ENCODE measurements around the gene PPM1H. TPM values are rescaled to one million over a fixed set of nuclear protein-coding genes. Genes with fewer than 3 reads are reported as not detected.

PPM1H gene
- total RNA-seq, 1 donor from 2014 or later = 21.6 TPM

GRCh38 chr12:62703011-62703380 lies 232.0 kb downstream of the PPM1H start:
- no peak for DNase-seq (ENCODE audit: low read depth)
- Histone ChIP-seq H3K27me3 (ENCODE audit: control insufficient read depth, insufficient read depth, low read length) (no peaks in the 10 kb centered on the region), H3K4me3 (ENCODE audit: low read depth, low read length) (no peak overlapping the region), H3K36me3 (ENCODE audit: control insufficient read depth, insufficient read depth, low read length) (no peaks in the 10 kb centered on the region)
- TF ChIP-seq CTCF (IDR thresholded peaks at IDR 0.05; ENCODE audit: insufficient read depth, low read length, poor library complexity, severe bottlenecking) = no peak

- H3K27me3 ChIP-seq (ENCODE audit: control insufficient read depth, insufficient read depth, low read length) = no peaks in the 10 kb centered on the region
- TF ChIP-seq CTCF (IDR thresholded peaks at IDR 0.05; ENCODE audit: insufficient read depth, low read length, poor library complexity, severe bottlenecking) = no peak
- H3K4me3 ChIP-seq (ENCODE audit: low read depth, low read length) = no peak overlapping the region
- no peak for DNase-seq (ENCODE audit: low read depth)
- H3K36me3 ChIP-seq (ENCODE audit: control insufficient read depth, insufficient read depth, low read length) = no peaks in the 10 kb centered on the region
Observed at GRCh38 chr12:62701492-62701891, 233.5 kb downstream of the PPM1H start.

- H3K4me3 ChIP-seq (ENCODE audit: low read depth, low read length) = no peak overlapping the region
- no peaks in the 10 kb centered on the region for H3K36me3 ChIP-seq (ENCODE audit: control insufficient read depth, insufficient read depth, low read length)
- no peak for TF ChIP-seq CTCF (IDR thresholded peaks at IDR 0.05; ENCODE audit: insufficient read depth, low read length, poor library complexity, severe bottlenecking)
- no peaks in the 10 kb centered on the region for H3K27me3 ChIP-seq (ENCODE audit: control insufficient read depth, insufficient read depth, low read length)
- DNase-seq (ENCODE audit: low read depth) = no peak
Observed at GRCh38 chr12:62700091-62700880, 234.7 kb downstream of the PPM1H start.

GRCh38 chr12:62698701-62699101 lies 236.2 kb downstream of the PPM1H start:
- TF ChIP-seq CTCF (IDR thresholded peaks at IDR 0.05; ENCODE audit: insufficient read depth, low read length, poor library complexity, severe bottlenecking) = no peak
- Histone ChIP-seq H3K27me3 (ENCODE audit: control insufficient read depth, insufficient read depth, low read length) (no peaks in the 10 kb centered on the region), H3K4me3 (ENCODE audit: low read depth, low read length) (no peak overlapping the region), H3K36me3 (ENCODE audit: control insufficient read depth, insufficient read depth, low read length) (no peaks in the 10 kb centered on the region)
- no peak for DNase-seq (ENCODE audit: low read depth)

GRCh38 chr12:62697893-62698292 lies 237.1 kb downstream of the PPM1H start:
- no peak for TF ChIP-seq CTCF (IDR thresholded peaks at IDR 0.05; ENCODE audit: insufficient read depth, low read length, poor library complexity, severe bottlenecking)
- H3K4me3 ChIP-seq (ENCODE audit: low read depth, low read length) = no peak overlapping the region
- H3K36me3 ChIP-seq (ENCODE audit: control insufficient read depth, insufficient read depth, low read length) = no peaks in the 10 kb centered on the region
- H3K27me3 ChIP-seq (ENCODE audit: control insufficient read depth, insufficient read depth, low read length) = no peaks in the 10 kb centered on the region
- DNase-seq (ENCODE audit: low read depth) = no peak

GRCh38 chr12:62695696-62696095 lies 239.3 kb downstream of the PPM1H start:
- Histone ChIP-seq H3K4me3 (ENCODE audit: low read depth, low read length) (no peak overlapping the region), H3K36me3 (ENCODE audit: control insufficient read depth, insufficient read depth, low read length) (no peaks in the 10 kb centered on the region), H3K27me3 (ENCODE audit: control insufficient read depth, insufficient read depth, low read length) (no peaks in the 10 kb centered on the region)
- no peak for TF ChIP-seq CTCF (IDR thresholded peaks at IDR 0.05; ENCODE audit: insufficient read depth, low read length, poor library complexity, severe bottlenecking)
- no peak for DNase-seq (ENCODE audit: low read depth)

Data from kidney epithelial cell (primary cell).